Activated CD8-positive, alpha-beta T cell treated with anti-CD3 and anti-CD28 coated beads for 36 hours (primary cell): ENCODE results near the gene BICRA. TPM values are rescaled to one million over a fixed set of nuclear protein-coding genes. Genes with fewer than 3 reads are reported as not detected.
"Not testable (repeated sequence)": the region's sequence is repeated elsewhere in the genome, so short reads cannot be mapped to it uniquely, and the experiment has no call there.

Experiments
- ATAC-seq: fragments of 200-7000 bp; cut with Tn5 transposase; one replicate; pipeline ENCODE4 v1.10.0; 2021; ENCODE audit warnings: mild to moderate bottlenecking, moderate library complexity
- CTCF ChIA-PET: fragments of 350-600 bp; sonication (Branson Sonifier 250); formaldehyde crosslinking; loops from one replicate; lab custom pipeline; 2021; ENCODE audit warnings: antibody characterized with exemption; lab: Charles Lee
- POLR2A ChIA-PET: fragments of 350-600 bp; sonication (Branson Sonifier 250); formaldehyde crosslinking; loops from one replicate; lab custom pipeline; 2021; ENCODE audit warnings: antibody characterized with exemption; lab: Charles Lee
- DNase-seq: peaks from one replicate; pipeline ENCODE4 v3.0.0-alpha.2; 2020
- H3K27ac Mint-ChIP-seq: one replicate; pipeline ENCODE4 v1.8.0; 2021; ENCODE audit warnings: mild to moderate bottlenecking, mixed read lengths
- H3K27me3 Mint-ChIP-seq: one replicate; pipeline ENCODE4 v1.8.0; 2021; ENCODE audit warnings: mixed read lengths
- H3K36me3 Mint-ChIP-seq: one replicate; pipeline ENCODE4 v1.8.0; 2021; ENCODE audit warnings: low read depth, mixed read lengths
- H3K4me1 Mint-ChIP-seq: one replicate; pipeline ENCODE4 v1.8.0; 2021; ENCODE audit warnings: low read depth, mixed read lengths
- H3K4me3 Mint-ChIP-seq: one replicate; pipeline ENCODE4 v1.8.0; 2021; ENCODE audit warnings: mild to moderate bottlenecking, moderate library complexity, mixed read lengths
- H3K9me3 Mint-ChIP-seq: one replicate; pipeline ENCODE4 v1.8.0; 2021; ENCODE audit warnings: mixed read lengths
- CTCF ChIP-seq: fragments of 200-600 bp; IDR thresholded peaks from one replicate; pipeline ENCODE4 v1.8.0; 2022; ENCODE audit warnings: antibody characterized with exemption, mild to moderate bottlenecking
- intact Hi-C: fragments of 100-400 bp; cut with micrococcal nuclease; formaldehyde crosslinking; loops from one replicate; pipeline ENCODE4 v1.10.0; 2022
- total RNA-seq, 2 experiments: library from RNA; stranded (reverse); gene quantifications; one replicate each; pipeline ENCODE4 v1.2.3, GENCODE V29; 2021

Gene BICRA
- total RNA-seq, 2 experiments from 2014 or later = 8.7 to 8.8 TPM

GRCh38 chr19:47581605-47582319, 27.2 kb upstream of the BICRA start:
- H3K4me3 Mint-ChIP-seq = no peak overlapping the region
- no peaks in the 10 kb centered on the region for H3K27me3 Mint-ChIP-seq
- H3K9me3 Mint-ChIP-seq = peaks cover 6% of the 10 kb centered on the region
- DNase-seq (no peak), ATAC-seq (peak; percentile 20)
- peak overlapping the region; percentile 1 for H3K27ac Mint-ChIP-seq
- no peak for TF ChIP-seq CTCF
- no peaks in the 10 kb centered on the region for H3K36me3 Mint-ChIP-seq
- H3K4me1 Mint-ChIP-seq = peaks cover 34% of the 10 kb centered on the region
- POLR2A ChIA-PET = no interaction called here
- intact Hi-C loops = no loop called here
- CTCF ChIA-PET = no interaction called here

GRCh38 chr19:47582320-47582909, 26.5 kb upstream of the BICRA start:
- ChIA-PET POLR2A (no interaction called here), CTCF (no interaction called here)
- Mint-ChIP-seq H3K4me1 (peaks cover 29% of the 10 kb centered on the region), H3K27ac (peak overlapping the region; percentile 41), H3K27me3 (no peaks in the 10 kb centered on the region), H3K9me3 (peaks cover 6% of the 10 kb centered on the region), H3K36me3 (no peaks in the 10 kb centered on the region), H3K4me3 (no peak overlapping the region)
- ATAC-seq (no peak), DNase-seq (no peak)
- no peak for TF ChIP-seq CTCF
- intact Hi-C loops = no loop called here

- H3K27me3 Mint-ChIP-seq, H3K4me3 Mint-ChIP-seq, ATAC-seq, CTCF ChIA-PET, H3K9me3 Mint-ChIP-seq, intact Hi-C loops, H3K27ac Mint-ChIP-seq, H3K36me3 Mint-ChIP-seq, DNase-seq: not testable (repeated sequence)
- POLR2A ChIA-PET = interaction anchor here (1.0 kb wide), 1 partner anchor 18 kb away, joined by 3 read pairs; no protein-coding TSS in a partner anchor
- H3K4me1 Mint-ChIP-seq = peaks cover 24% of the 10 kb centered on the region
These were observed 25.8 kb upstream of the BICRA start for GRCh38 chr19:47583161-47583560.

- Mint-ChIP-seq H3K27ac (no peak overlapping the region), H3K9me3 (peaks cover 6% of the 10 kb centered on the region), H3K4me3 (no peak overlapping the region), H3K27me3 (no peaks in the 10 kb centered on the region), H3K36me3 (peaks cover 1% of the 10 kb centered on the region), H3K4me1 (peaks cover 5% of the 10 kb centered on the region)
- ATAC-seq (no peak), DNase-seq (no peak)
- POLR2A ChIA-PET = no interaction called here
- intact Hi-C loops = no loop called here
- CTCF ChIA-PET = no interaction called here
- no peak for TF ChIP-seq CTCF
These were observed 21.6 kb upstream of the BICRA start for GRCh38 chr19:47587295-47587694.

- ChIA-PET CTCF (no interaction called here), POLR2A (no interaction called here)
- DNase-seq (no peak), ATAC-seq (no peak)
- Mint-ChIP-seq H3K27me3 (no peaks in the 10 kb centered on the region), H3K4me3 (no peak overlapping the region), H3K9me3 (peaks cover 6% of the 10 kb centered on the region), H3K4me1 (no peaks in the 10 kb centered on the region), H3K27ac (no peak overlapping the region), H3K36me3 (peaks cover 1% of the 10 kb centered on the region)
- TF ChIP-seq CTCF = no peak
- intact Hi-C loops = no loop called here
These were observed 19.1 kb upstream of the BICRA start for GRCh38 chr19:47589824-47590223.
